Measurements from ENCODE around the gene EFHC1. TPM values are rescaled to one million over a fixed set of nuclear protein-coding genes. Genes with fewer than 3 reads are reported as not detected.

EFHC1 gene
- 27.8 TPM for total RNA-seq
- 75.6 TPM for polyA plus RNA-seq
- long read RNA-seq, donor 1: 0 reads
- long read RNA-seq, donor 2: 0 reads
- long read RNA-seq, donor 3, full-length matches to known transcripts: 2 of 9 reads
- long read RNA-seq, donor 3, partial matches to known transcripts: 7 of 9 reads
- long read RNA-seq, donor 3, other reads (novel, unspliced or antisense): 0 of 9 reads
- long read RNA-seq, donor 4: 0 reads
- long read RNA-seq, donor 5, full-length matches to known transcripts: 3 of 19 reads
- long read RNA-seq, donor 5, partial matches to known transcripts: 16 of 19 reads
- long read RNA-seq, donor 5, other reads (novel, unspliced or antisense): 0 of 19 reads
- long read RNA-seq, donor 6, full-length matches to known transcripts: 4 of 4 reads
- long read RNA-seq, donor 6, partial matches to known transcripts: 0 of 4 reads
- long read RNA-seq, donor 6, other reads (novel, unspliced or antisense): 0 of 4 reads
- long read RNA-seq, donor 7, full-length matches to known transcripts: 3 of 3 reads
- long read RNA-seq, donor 7, partial matches to known transcripts: 0 of 3 reads
- long read RNA-seq, donor 7, other reads (novel, unspliced or antisense): 0 of 3 reads
- long read RNA-seq, donor 8: 0 reads
- long read RNA-seq, donor 9, partial matches to known transcripts: 0 of 1 reads
- long read RNA-seq, donor 9, other reads (novel, unspliced or antisense): 0 of 1 reads
- long read RNA-seq, donor 10, full-length matches to known transcripts: 2 of 2 reads
- long read RNA-seq, donor 10, partial matches to known transcripts: 0 of 2 reads
- long read RNA-seq, donor 10, other reads (novel, unspliced or antisense): 0 of 2 reads

GRCh38 chr6:52419809-52420667 lies at the start of gene EFHC1:
TSS of gene EFHC1 (plus strand) at chr6:52420342. CDS start at chr6:52420411, 69 bp downstream.
- peaks cover 15 to 19% of the 10 kb centered on the region in 2 donors for H3K4me1 ChIP-seq (ENCODE audit: control insufficient read depth in 2 of 2, insufficient read depth in 2 of 2, low read length in 2 of 2)
- H3K27ac ChIP-seq (ENCODE audit: low read depth in 1 of 2, low read length in 1 of 2): peak within 1 kb of the TSS; percentile 68 to 82
- no peaks in the 10 kb centered on the region for H3K9me3 ChIP-seq (ENCODE audit: control insufficient read depth in 2 of 2, insufficient read depth in 1 of 2, low read length in 1 of 2)
- under 1% methylated on average over 57 of the region's 57 CpGs for WGBS
- peak within 1 kb of the TSS; percentile 76 to 84 for H3K4me3 ChIP-seq (ENCODE audit: low read length in 2 of 2)
- H3K27me3 ChIP-seq (ENCODE audit: control insufficient read depth in 2 of 2, insufficient read depth in 1 of 2, low read length in 1 of 2): peaks cover 0 to 3% of the 10 kb centered on the region in 2 donors
- DNase-seq (ENCODE audit: low read depth in 6 of 9, low spot score in 9 of 9): peak; percentile 92 to 99 (median 97)
- H3K36me3 ChIP-seq (ENCODE audit: control insufficient read depth in 2 of 2, insufficient read depth in 2 of 2, low read length in 1 of 2): no peaks in the 10 kb centered on the region

- H3K27ac ChIP-seq (ENCODE audit: low read depth in 1 of 2, low read length in 1 of 2): no peak overlapping the region
- peaks cover 12 to 18% of the 10 kb centered on the region in 2 donors for H3K36me3 ChIP-seq (ENCODE audit: control insufficient read depth in 2 of 2, insufficient read depth in 2 of 2, low read length in 1 of 2)
- H3K4me1 ChIP-seq (ENCODE audit: control insufficient read depth in 2 of 2, insufficient read depth in 2 of 2, low read length in 2 of 2): peaks cover 0 to 2% of the 10 kb centered on the region in 2 donors
- H3K9me3 ChIP-seq (ENCODE audit: control insufficient read depth in 2 of 2, insufficient read depth in 1 of 2, low read length in 1 of 2): peaks cover 0 to 3% of the 10 kb centered on the region in 2 donors
- 93% methylated on average over 2 of the region's 2 CpGs for WGBS
- no peak for DNase-seq (ENCODE audit: low read depth in 6 of 9, low spot score in 9 of 9)
- no peak overlapping the region for H3K4me3 ChIP-seq (ENCODE audit: low read length in 2 of 2)
- no peaks in the 10 kb centered on the region for H3K27me3 ChIP-seq (ENCODE audit: control insufficient read depth in 2 of 2, insufficient read depth in 1 of 2, low read length in 1 of 2)
These were observed 48.4 kb upstream of the EFHC1 start for GRCh38 chr6:52371656-52372191.

GRCh38 chr6:52373151-52373690 lies 46.9 kb upstream of the EFHC1 start:
- H3K27me3 ChIP-seq (ENCODE audit: control insufficient read depth in 2 of 2, insufficient read depth in 1 of 2, low read length in 1 of 2): no peaks in the 10 kb centered on the region
- DNase-seq (ENCODE audit: low read depth in 6 of 9, low spot score in 9 of 9): no peak
- no peak overlapping the region for H3K4me3 ChIP-seq (ENCODE audit: low read length in 2 of 2)
- WGBS: over 99% methylated on average over 5 of the region's 5 CpGs
- H3K4me1 ChIP-seq (ENCODE audit: control insufficient read depth in 2 of 2, insufficient read depth in 2 of 2, low read length in 2 of 2): peaks cover 4 to 6% of the 10 kb centered on the region in 2 donors
- peaks cover 0 to 3% of the 10 kb centered on the region in 2 donors for H3K9me3 ChIP-seq (ENCODE audit: control insufficient read depth in 2 of 2, insufficient read depth in 1 of 2, low read length in 1 of 2)
- H3K27ac ChIP-seq (ENCODE audit: low read depth in 1 of 2, low read length in 1 of 2): no peak overlapping the region
- peaks cover 4 to 9% of the 10 kb centered on the region in 2 donors for H3K36me3 ChIP-seq (ENCODE audit: control insufficient read depth in 2 of 2, insufficient read depth in 2 of 2, low read length in 1 of 2)

GRCh38 chr6:52374247-52374646 lies 45.9 kb upstream of the EFHC1 start:
- 95% methylated on average over 4 of the region's 4 CpGs for WGBS
- Histone ChIP-seq H3K4me3 (ENCODE audit: low read length in 2 of 2) (no peak overlapping the region), H3K27ac (ENCODE audit: low read depth in 1 of 2, low read length in 1 of 2) (no peak overlapping the region), H3K27me3 (ENCODE audit: control insufficient read depth in 2 of 2, insufficient read depth in 1 of 2, low read length in 1 of 2) (no peaks in the 10 kb centered on the region), H3K4me1 (ENCODE audit: control insufficient read depth in 2 of 2, insufficient read depth in 2 of 2, low read length in 2 of 2) (peaks cover 5 to 6% of the 10 kb centered on the region in 2 donors), H3K36me3 (ENCODE audit: control insufficient read depth in 2 of 2, insufficient read depth in 2 of 2, low read length in 1 of 2) (peaks cover 4 to 7% of the 10 kb centered on the region in 2 donors), H3K9me3 (ENCODE audit: control insufficient read depth in 2 of 2, insufficient read depth in 1 of 2, low read length in 1 of 2) (peaks cover 0 to 3% of the 10 kb centered on the region in 2 donors)
- no peak for DNase-seq (ENCODE audit: low read depth in 6 of 9, low spot score in 9 of 9)

- 93% methylated on average over 2 of the region's 2 CpGs for WGBS
- DNase-seq (ENCODE audit: low read depth in 6 of 9, low spot score in 9 of 9): peak in 1 of 9 donors; percentile 66
These were observed 44.2 kb upstream of the EFHC1 start for GRCh38 chr6:52375780-52376556.

GRCh38 chr6:52376763-52377162 lies 43.4 kb upstream of the EFHC1 start:
- Histone ChIP-seq H3K4me1 (ENCODE audit: control insufficient read depth in 2 of 2, insufficient read depth in 2 of 2, low read length in 2 of 2) (peaks cover 6 to 7% of the 10 kb centered on the region in 2 donors), H3K9me3 (ENCODE audit: control insufficient read depth in 2 of 2, insufficient read depth in 1 of 2, low read length in 1 of 2) (peaks cover 0 to 3% of the 10 kb centered on the region in 2 donors), H3K36me3 (ENCODE audit: control insufficient read depth in 2 of 2, insufficient read depth in 2 of 2, low read length in 1 of 2) (peaks cover 4 to 7% of the 10 kb centered on the region in 2 donors), H3K27me3 (ENCODE audit: control insufficient read depth in 2 of 2, insufficient read depth in 1 of 2, low read length in 1 of 2) (no peaks in the 10 kb centered on the region), H3K4me3 (ENCODE audit: low read length in 2 of 2) (no peak overlapping the region), H3K27ac (ENCODE audit: low read depth in 1 of 2, low read length in 1 of 2) (no peak overlapping the region)
- 95% methylated on average over 3 of the region's 3 CpGs for WGBS
- no peak for DNase-seq (ENCODE audit: low read depth in 6 of 9, low spot score in 9 of 9)

More at GRCh38 chr6:52375780-52376556, 44.2 kb upstream of the EFHC1 start:
- no peak overlapping the region for H3K4me3 ChIP-seq (ENCODE audit: low read length in 2 of 2)
- no peaks in the 10 kb centered on the region for H3K27me3 ChIP-seq (ENCODE audit: control insufficient read depth in 2 of 2, insufficient read depth in 1 of 2, low read length in 1 of 2)
- peaks cover 0 to 3% of the 10 kb centered on the region in 2 donors for H3K9me3 ChIP-seq (ENCODE audit: control insufficient read depth in 2 of 2, insufficient read depth in 1 of 2, low read length in 1 of 2)
- H3K4me1 ChIP-seq (ENCODE audit: control insufficient read depth in 2 of 2, insufficient read depth in 2 of 2, low read length in 2 of 2): peaks cover 5 to 6% of the 10 kb centered on the region in 2 donors
- peaks cover 4 to 7% of the 10 kb centered on the region in 2 donors for H3K36me3 ChIP-seq (ENCODE audit: control insufficient read depth in 2 of 2, insufficient read depth in 2 of 2, low read length in 1 of 2)
- H3K27ac ChIP-seq (ENCODE audit: low read depth in 1 of 2, low read length in 1 of 2): no peak overlapping the region

- 19% methylated on average over 3 of the region's 3 CpGs for WGBS
- Histone ChIP-seq H3K36me3 (ENCODE audit: control insufficient read depth in 2 of 2, insufficient read depth in 2 of 2, low read length in 1 of 2) (peaks cover 4 to 7% of the 10 kb centered on the region in 2 donors), H3K27ac (ENCODE audit: low read depth in 1 of 2, low read length in 1 of 2) (no peak overlapping the region)
These were observed 42.5 kb upstream of the EFHC1 start for GRCh38 chr6:52377538-52378221.

More at GRCh38 chr6:52377538-52378221, 42.5 kb upstream of the EFHC1 start:
- Histone ChIP-seq H3K4me1 (ENCODE audit: control insufficient read depth in 2 of 2, insufficient read depth in 2 of 2, low read length in 2 of 2) (peaks cover 6 to 7% of the 10 kb centered on the region in 2 donors), H3K4me3 (ENCODE audit: low read length in 2 of 2) (no peak overlapping the region), H3K27me3 (ENCODE audit: control insufficient read depth in 2 of 2, insufficient read depth in 1 of 2, low read length in 1 of 2) (no peaks in the 10 kb centered on the region), H3K9me3 (ENCODE audit: control insufficient read depth in 2 of 2, insufficient read depth in 1 of 2, low read length in 1 of 2) (peaks cover 0 to 3% of the 10 kb centered on the region in 2 donors)
- DNase-seq (ENCODE audit: low read depth in 6 of 9, low spot score in 9 of 9): peak in 1 of 9 donors; percentile 38

Measured in thymus (tissue), 14 donors.